Fibroblast of skin of abdomen (primary cell): ENCODE results near the gene MCRIP1. TPM values are rescaled to one million over a fixed set of nuclear protein-coding genes. Genes with fewer than 3 reads are reported as not detected.

Experiments
- DNase-seq: peaks from one replicate; pipeline ENCODE4 v3.0.0-alpha.2; 2013
- polyA plus RNA-seq, 2 experiments: library from polyadenylated mRNA; unstranded; fragments of 120-200 nt; gene quantifications; one replicate each; pipeline ENCODE4 v1.2.1, GENCODE V29; 2013; ENCODE audit not compliant: insufficient read length in 2 of 2

MCRIP1 gene
- polyA plus RNA-seq (2013, experiment 1 of 2; ENCODE audit: insufficient read length): 146 TPM
- 163 TPM for polyA plus RNA-seq (2013, experiment 2 of 2; ENCODE audit: insufficient read length)

GRCh38 chr17:81833160-81833920 is at the start of gene MCRIP1:
MCRIP1 (minus strand) TSS chr17:81833291; CDS start chr17:81824506, 8,785 bp downstream.
- peak; percentile 93 for DNase-seq

- DNase-seq: no peak
Measured at GRCh38 chr17:81879121-81879520, 46.0 kb upstream of the MCRIP1 start.

- DNase-seq: no peak
Measured at GRCh38 chr17:81878294-81878693, 45.2 kb upstream of the MCRIP1 start.

- no peak for DNase-seq
Measured at GRCh38 chr17:81877569-81877968, 44.5 kb upstream of the MCRIP1 start.

- DNase-seq: peak; percentile 88
Measured at GRCh38 chr17:81871387-81872230, 38.5 kb upstream of the MCRIP1 start.

GRCh38 chr17:81870981-81871386 is 37.9 kb upstream of the MCRIP1 start, which contains the start of gene ARHGDIA:
ARHGDIA (minus strand) TSS chr17:81871337; CDS start chr17:81869930, 1,407 bp downstream.
- DNase-seq: no peak

- peak; percentile 47 for DNase-seq
Measured at GRCh38 chr17:81870131-81870980, 37.3 kb upstream of the MCRIP1 start.

GRCh38 chr17:81869221-81870130 is 36.4 kb upstream of the MCRIP1 start:
- DNase-seq: peak; percentile 45

GRCh38 chr17:81868674-81869220 is 35.7 kb upstream of the MCRIP1 start:
- DNase-seq: peak; percentile 94

- no peak for DNase-seq
Measured at GRCh38 chr17:81867991-81868673, 35.0 kb upstream of the MCRIP1 start.

- DNase-seq: peak; percentile 61
Measured at GRCh38 chr17:81867170-81867990, 34.3 kb upstream of the MCRIP1 start.

GRCh38 chr17:81866440-81867169 is 33.5 kb upstream of the MCRIP1 start:
- DNase-seq: peak; percentile 10

GRCh38 chr17:81865733-81866439 is 32.8 kb upstream of the MCRIP1 start:
- DNase-seq: peak; percentile 16

GRCh38 chr17:81865358-81865732 is 32.3 kb upstream of the MCRIP1 start:
- DNase-seq: no peak

GRCh38 chr17:81863833-81864768 is 31.0 kb upstream of the MCRIP1 start:
- DNase-seq: no peak

GRCh38 chr17:81863123-81863675 is 30.1 kb upstream of the MCRIP1 start:
- DNase-seq: no peak
